Prostate gland (tissue), 2 donors: ENCODE data around the gene HOXD11. TPM values are rescaled to one million over a fixed set of nuclear protein-coding genes. Genes with fewer than 3 reads are reported as not detected.

Experiments used
- DNase-seq: peaks from one replicate; pipeline ENCODE4 v3.0.0-alpha.2; 2019; ENCODE audit warnings: low spot score
- H3K27ac ChIP-seq, 2 donors: fragments of 200-600 bp; sonication (generic); 2 replicates each; pipeline ENCODE4 v1.5.1; 2017 to 2019
- H3K27me3 ChIP-seq: fragments of 200-600 bp; sonication (generic); replicated peaks from 2 replicates; pipeline ENCODE4 v1.5.1; 2019; ENCODE audit not compliant: insufficient read depth
- H3K36me3 ChIP-seq, 2 donors: fragments of 200-600 bp; sonication (generic); 1 replicate in 1 of 2; 2 replicates in 1 of 2; pipeline versions ENCODE4 v1.5.1 to v1.8.1; 2017 to 2019
- H3K4me1 ChIP-seq: fragments of 200-600 bp; sonication (generic); replicated peaks from 2 replicates; pipeline ENCODE4 v1.5.1; 2019
- H3K4me3 ChIP-seq, 2 donors: fragments of 200-600 bp; sonication (generic); 2 replicates each; pipeline ENCODE4 v1.5.1; 2017 to 2019
- H3K9me3 ChIP-seq: fragments of 200-600 bp; sonication (generic); 2 replicates; pipeline ENCODE4 v1.5.1; 2017
- CTCF ChIP-seq, 4 experiments: fragments of 200-600 bp in 2 of 4; fragments of 450-650 bp in 2 of 4; sonication (generic) in 2 of 4; IDR thresholded peaks; 1 replicate in 3 of 4; 2 replicates in 1 of 4; pipeline ENCODE4 v1.5.1; 2016 to 2019; ENCODE audit warnings: antibody characterized with exemption in 4 of 4, mild to moderate bottlenecking in 2 of 4, moderate library complexity in 2 of 4
- POLR2A ChIP-seq: fragments of 450-650 bp; IDR thresholded peaks from one replicate; pipeline ENCODE4 v1.6.1; 2016; ENCODE audit warnings: antibody characterized with exemption, mild to moderate bottlenecking
- POLR2AphosphoS5 ChIP-seq: sonication (generic); formaldehyde crosslinking; IDR thresholded peaks from one replicate; pipeline ENCODE4 v1.6.1; 2017; ENCODE audit warnings: antibody characterized with exemption
- WGBS: methylation state at CpG from one replicate; pipeline ENCODE4 v1.1.5; 2018; 5-methylcytosine and 5-hydroxymethylcytosine counted together
- intact Hi-C: fragments of 100-400 bp; cut with DNase I; formaldehyde crosslinking; loops from one replicate; pipeline ENCODE4 v1.14.2; 2022
- total RNA-seq, 2 donors: library from RNA; depleted of rRNA; stranded (reverse); fragments of >200 nt; gene quantifications; one replicate each; pipeline ENCODE4 v1.1.0, GENCODE V29; 2016

The HOXD11 gene
- total RNA-seq, 2 donors from 2014 or later = 8.0 to 14.9 TPM

GRCh38 chr2:176131848-176132158 is 24.7 kb downstream of the HOXD11 start:
- no peaks in the 10 kb centered on the region for H3K9me3 ChIP-seq
- intact Hi-C loops = no loop called here
- H3K36me3 ChIP-seq = no peaks in the 10 kb centered on the region
- WGBS = 65% methylated on average over 4 of the region's 4 CpGs
- peak overlapping the region in 1 of 2 donors; percentile 81 for H3K27ac ChIP-seq
- no peaks in the 10 kb centered on the region for H3K27me3 ChIP-seq
- DNase-seq = no peak
- no peak for TF ChIP-seq POLR2A
- no peak for TF ChIP-seq CTCF (IDR thresholded peaks at IDR 0.05)
- no peak for TF ChIP-seq POLR2AphosphoS5
- no peaks in the 10 kb centered on the region for H3K4me1 ChIP-seq
- H3K4me3 ChIP-seq = no peak overlapping the region

GRCh38 chr2:176132205-176133171 is 25.4 kb downstream of the HOXD11 start:
- H3K4me3 ChIP-seq = no peak overlapping the region
- no peak for DNase-seq
- TF ChIP-seq CTCF (IDR thresholded peaks at IDR 0.05) = no peak
- no peaks in the 10 kb centered on the region for H3K36me3 ChIP-seq
- intact Hi-C loops = no loop called here
- WGBS = 56% methylated on average over 33 of the region's 33 CpGs
- peak overlapping the region in 1 of 2 donors; percentile 5 for H3K27ac ChIP-seq
- H3K4me1 ChIP-seq = no peaks in the 10 kb centered on the region
- no peaks in the 10 kb centered on the region for H3K9me3 ChIP-seq
- no peaks in the 10 kb centered on the region for H3K27me3 ChIP-seq

GRCh38 chr2:176133389-176133788 is 26.3 kb downstream of the HOXD11 start:
- no peak overlapping the region for H3K27ac ChIP-seq
- no peaks in the 10 kb centered on the region for H3K36me3 ChIP-seq
- intact Hi-C loops = no loop called here
- H3K9me3 ChIP-seq = no peaks in the 10 kb centered on the region
- H3K4me1 ChIP-seq = no peaks in the 10 kb centered on the region
- TF ChIP-seq CTCF (IDR thresholded peaks at IDR 0.05) = no peak
- TF ChIP-seq POLR2AphosphoS5 = no peak
- TF ChIP-seq POLR2A = no peak
- H3K27me3 ChIP-seq = no peaks in the 10 kb centered on the region
- no peak for DNase-seq
- no peak overlapping the region for H3K4me3 ChIP-seq

- Histone ChIP-seq H3K4me1 (no peaks in the 10 kb centered on the region), H3K36me3 (no peaks in the 10 kb centered on the region), H3K9me3 (no peaks in the 10 kb centered on the region), H3K27ac (no peak overlapping the region), H3K4me3 (no peak overlapping the region), H3K27me3 (no peaks in the 10 kb centered on the region)
- intact Hi-C loops = no loop called here
- no peak for DNase-seq
- WGBS = 67% methylated on average over 4 of the region's 4 CpGs
- TF ChIP-seq POLR2AphosphoS5 (no peak), POLR2A (no peak), CTCF (IDR thresholded peaks at IDR 0.05) (no peak)
Measured at GRCh38 chr2:176134035-176134434, 27.0 kb downstream of the HOXD11 start.

GRCh38 chr2:176135035-176135440 is 28.0 kb downstream of the HOXD11 start:
- Histone ChIP-seq H3K4me3 (no peak overlapping the region), H3K4me1 (no peaks in the 10 kb centered on the region), H3K27me3 (no peaks in the 10 kb centered on the region), H3K27ac (no peak overlapping the region), H3K9me3 (no peaks in the 10 kb centered on the region), H3K36me3 (no peaks in the 10 kb centered on the region)
- TF ChIP-seq POLR2AphosphoS5 (no peak), POLR2A (no peak), CTCF (IDR thresholded peaks at IDR 0.05) (no peak)
- intact Hi-C loops = no loop called here
- no peak for DNase-seq
